Activated T-cell treated with anti-CD3 and anti-CD28 coated beads, Interleukin-2, amount 50 U/mL, for 72 hours (primary cell): ENCODE results near the gene ATP1B3. TPM values are rescaled to one million over a fixed set of nuclear protein-coding genes. Genes with fewer than 3 reads are reported as not detected.

Source experiments
- ATAC-seq, 2 donors: fragments of 150-1000 bp; cut with Tn5 transposase; replicated peaks in 1 of 2; 2 replicates each; pipeline ENCODE4 v1.10.0; 2021; ENCODE audit warnings: moderate library complexity in 2 of 2, mild to moderate bottlenecking in 1 of 2
- DNase-seq, 2 donors: peaks; one replicate each; pipeline ENCODE4 v3.0.0; 2021 to 2022; ENCODE audit warnings: mixed read lengths in 1 of 2
- H3K27ac Mint-ChIP-seq: one replicate; pipeline ENCODE4 v1.8.0; 2022; ENCODE audit warnings: mild to moderate bottlenecking, moderate library complexity, mixed read lengths
- H3K27me3 Mint-ChIP-seq: one replicate; pipeline ENCODE4 v1.8.0; 2022; ENCODE audit warnings: low read depth, mixed read lengths
- H3K36me3 Mint-ChIP-seq, 2 donors: one replicate each; pipeline ENCODE4 v1.8.0; 2022; ENCODE audit warnings: mixed read lengths in 2 of 2, mild to moderate bottlenecking in 1 of 2; ENCODE audit not compliant: insufficient read depth in 2 of 2
- H3K4me1 Mint-ChIP-seq: one replicate; pipeline ENCODE4 v1.8.0; 2022; ENCODE audit warnings: low read depth, mixed read lengths
- H3K4me3 Mint-ChIP-seq, 2 donors: one replicate each; pipeline ENCODE4 v1.8.0; 2022; ENCODE audit warnings: mild to moderate bottlenecking in 2 of 2, mixed read lengths in 2 of 2, moderate library complexity in 2 of 2
- H3K9me3 Mint-ChIP-seq, 2 donors: one replicate each; pipeline ENCODE4 v1.8.0; 2022; ENCODE audit warnings: mixed read lengths in 2 of 2
- total RNA-seq, 2 donors: library from RNA; stranded (reverse); gene quantifications; one replicate each; pipeline ENCODE4 v1.2.3, GENCODE V29; 2022

ATP1B3 gene
- total RNA-seq, 2 donors from 2014 or later = 79.8 to 102 TPM

- H3K27me3 Mint-ChIP-seq = no peaks in the 10 kb centered on the region
- ATAC-seq = no peak
- H3K9me3 Mint-ChIP-seq = no peaks in the 10 kb centered on the region
- H3K4me3 Mint-ChIP-seq = no peak overlapping the region
- H3K27ac Mint-ChIP-seq = no peak overlapping the region
- H3K4me1 Mint-ChIP-seq = peaks cover 5% of the 10 kb centered on the region
- H3K36me3 Mint-ChIP-seq = peaks cover 6 to 21% of the 10 kb centered on the region in 2 donors
- DNase-seq = no peak
These were observed 50.5 kb downstream of the ATP1B3 start for GRCh38 chr3:141926929-141927328.

GRCh38 chr3:141928631-141929270 lies 52.3 kb downstream of the ATP1B3 start:
- Mint-ChIP-seq H3K27ac (no peak overlapping the region), H3K4me3 (no peak overlapping the region), H3K4me1 (peaks cover 5% of the 10 kb centered on the region), H3K9me3 (no peaks in the 10 kb centered on the region), H3K27me3 (no peaks in the 10 kb centered on the region), H3K36me3 (peaks cover 4 to 14% of the 10 kb centered on the region in 2 donors)
- DNase-seq (no peak), ATAC-seq (no peak)

GRCh38 chr3:141929341-141929995 lies 53.0 kb downstream of the ATP1B3 start:
- Mint-ChIP-seq H3K9me3 (no peaks in the 10 kb centered on the region), H3K4me3 (no peak overlapping the region), H3K27me3 (no peaks in the 10 kb centered on the region), H3K36me3 (peaks cover 4 to 14% of the 10 kb centered on the region in 2 donors), H3K4me1 (peaks cover 5% of the 10 kb centered on the region), H3K27ac (peak overlapping the region; percentile 21)
- ATAC-seq (no peak), DNase-seq (no peak)

- Mint-ChIP-seq H3K4me3 (no peak overlapping the region), H3K27me3 (no peaks in the 10 kb centered on the region), H3K4me1 (peaks cover 5% of the 10 kb centered on the region), H3K27ac (no peak overlapping the region), H3K9me3 (no peaks in the 10 kb centered on the region), H3K36me3 (peaks cover 0 to 10% of the 10 kb centered on the region in 2 donors)
- DNase-seq = no peak
- ATAC-seq = no peak
These were observed 54.4 kb downstream of the ATP1B3 start for GRCh38 chr3:141930801-141931200.

GRCh38 chr3:141933421-141934300 lies 57.2 kb downstream of the ATP1B3 start:
- Mint-ChIP-seq H3K9me3 (no peaks in the 10 kb centered on the region), H3K27ac (no peak overlapping the region), H3K36me3 (peaks cover 0 to under 1% of the 10 kb centered on the region in 2 donors), H3K4me1 (peaks cover 11% of the 10 kb centered on the region), H3K27me3 (no peaks in the 10 kb centered on the region), H3K4me3 (no peak overlapping the region)
- no peak for DNase-seq
- peak; percentile 35 to 41 for ATAC-seq

GRCh38 chr3:141934354-141934753 lies 57.9 kb downstream of the ATP1B3 start:
- DNase-seq (no peak), ATAC-seq (no peak)
- Mint-ChIP-seq H3K4me3 (no peak overlapping the region), H3K27ac (no peak overlapping the region), H3K36me3 (no peaks in the 10 kb centered on the region), H3K9me3 (no peaks in the 10 kb centered on the region), H3K4me1 (peaks cover 8% of the 10 kb centered on the region), H3K27me3 (no peaks in the 10 kb centered on the region)

GRCh38 chr3:141938011-141938500 lies 61.6 kb downstream of the ATP1B3 start:
- Mint-ChIP-seq H3K4me3 (no peak overlapping the region), H3K4me1 (peaks cover 25% of the 10 kb centered on the region), H3K27ac (no peak overlapping the region), H3K36me3 (no peaks in the 10 kb centered on the region), H3K9me3 (no peaks in the 10 kb centered on the region), H3K27me3 (no peaks in the 10 kb centered on the region)
- no peak for DNase-seq
- ATAC-seq = no peak

GRCh38 chr3:141939759-141940158 lies 63.3 kb downstream of the ATP1B3 start:
- ATAC-seq (no peak), DNase-seq (no peak)
- H3K4me1 Mint-ChIP-seq = peaks cover 25% of the 10 kb centered on the region
- no peaks in the 10 kb centered on the region for H3K36me3 Mint-ChIP-seq
- H3K27ac Mint-ChIP-seq = no peak overlapping the region
- peak overlapping the region in 1 of 2 donors; percentile 27 for H3K4me3 Mint-ChIP-seq
- no peaks in the 10 kb centered on the region for H3K27me3 Mint-ChIP-seq
- no peaks in the 10 kb centered on the region for H3K9me3 Mint-ChIP-seq

GRCh38 chr3:141940194-141940776 lies 63.8 kb downstream of the ATP1B3 start:
- Mint-ChIP-seq H3K4me3 (peak overlapping the region; percentile 54 to 59), H3K36me3 (no peaks in the 10 kb centered on the region), H3K27ac (no peak overlapping the region), H3K4me1 (peaks cover 25% of the 10 kb centered on the region), H3K27me3 (no peaks in the 10 kb centered on the region), H3K9me3 (no peaks in the 10 kb centered on the region)
- DNase-seq = peak; percentile 46 to 56
- ATAC-seq = peak; percentile 89

GRCh38 chr3:141941093-141941492 lies 64.7 kb downstream of the ATP1B3 start:
- Mint-ChIP-seq H3K9me3 (no peaks in the 10 kb centered on the region), H3K4me1 (peaks cover 25% of the 10 kb centered on the region), H3K4me3 (no peak overlapping the region), H3K27ac (peak overlapping the region; percentile 27), H3K36me3 (no peaks in the 10 kb centered on the region), H3K27me3 (no peaks in the 10 kb centered on the region)
- ATAC-seq = no peak
- DNase-seq = no peak

- H3K36me3 Mint-ChIP-seq = no peaks in the 10 kb centered on the region
These were observed 65.6 kb downstream of the ATP1B3 start for GRCh38 chr3:141942006-141942405.

GRCh38 chr3:141945726-141946485 lies 69.5 kb downstream of the ATP1B3 start:
- no peak for DNase-seq
- no peak overlapping the region for H3K4me3 Mint-ChIP-seq
- no peak overlapping the region for H3K27ac Mint-ChIP-seq
- H3K4me1 Mint-ChIP-seq = peaks cover 12% of the 10 kb centered on the region
- no peak for ATAC-seq
- H3K36me3 Mint-ChIP-seq = no peaks in the 10 kb centered on the region
- no peaks in the 10 kb centered on the region for H3K9me3 Mint-ChIP-seq
- no peaks in the 10 kb centered on the region for H3K27me3 Mint-ChIP-seq

More at GRCh38 chr3:141942006-141942405, 65.6 kb downstream of the ATP1B3 start:
- Mint-ChIP-seq H3K27ac (no peak overlapping the region), H3K4me3 (no peak overlapping the region), H3K9me3 (no peaks in the 10 kb centered on the region), H3K27me3 (no peaks in the 10 kb centered on the region), H3K4me1 (peaks cover 25% of the 10 kb centered on the region)
- ATAC-seq (no peak), DNase-seq (no peak)
